ENCODE data around the gene MOB2.

MOB2 gene, protein sequence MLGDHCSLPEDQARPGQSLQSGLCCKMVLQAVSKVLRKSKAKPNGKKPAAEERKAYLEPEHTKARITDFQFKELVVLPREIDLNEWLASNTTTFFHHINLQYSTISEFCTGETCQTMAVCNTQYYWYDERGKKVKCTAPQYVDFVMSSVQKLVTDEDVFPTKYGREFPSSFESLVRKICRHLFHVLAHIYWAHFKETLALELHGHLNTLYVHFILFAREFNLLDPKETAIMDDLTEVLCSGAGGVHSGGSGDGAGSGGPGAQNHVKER

DNA sequence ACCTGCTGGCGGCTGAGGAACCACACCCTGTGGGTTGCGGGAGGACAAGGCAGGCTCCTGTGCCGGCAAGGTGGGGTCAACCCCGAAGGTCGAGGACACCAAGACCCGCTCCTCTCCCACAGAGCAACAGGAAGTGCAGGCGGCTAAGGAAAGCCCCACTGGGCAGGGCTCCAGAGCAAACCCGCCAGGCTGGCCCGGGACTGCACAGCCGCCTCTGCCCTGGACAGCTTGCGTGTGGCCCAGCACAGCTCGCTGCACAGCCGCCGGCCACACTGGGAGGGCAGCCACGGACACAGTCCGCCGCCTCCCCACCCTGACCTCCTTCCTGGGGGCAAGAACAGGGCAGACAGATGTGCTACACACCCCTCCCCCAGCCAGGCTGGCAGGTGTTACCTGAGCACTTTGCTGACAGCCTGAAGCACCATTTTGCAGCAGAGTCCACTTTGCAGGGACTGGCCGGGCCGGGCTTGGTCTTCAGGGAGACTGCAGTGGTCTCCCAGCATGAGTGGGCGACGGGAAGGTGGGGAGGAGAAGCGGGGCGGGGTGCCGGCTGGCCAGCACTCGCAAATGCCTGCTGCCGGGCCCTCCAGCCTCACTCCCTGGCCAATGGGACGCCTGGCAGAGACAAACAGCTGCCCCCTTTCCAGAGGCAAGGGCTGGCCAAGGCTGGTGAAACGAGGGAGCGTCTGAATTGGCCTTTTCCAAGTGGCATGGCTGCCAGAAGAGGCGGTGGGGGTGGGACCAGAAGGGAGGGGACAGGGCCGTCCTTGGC lies at the start of gene MOB2:
TSS of gene MOB2 (minus strand) at position 726 of the 772 bp plus-strand sequence. CDS start at position 503, 223 bp downstream.
- DNase-seq (ENCODE audit: low read depth in 2 of 2) = no peak

DNA sequence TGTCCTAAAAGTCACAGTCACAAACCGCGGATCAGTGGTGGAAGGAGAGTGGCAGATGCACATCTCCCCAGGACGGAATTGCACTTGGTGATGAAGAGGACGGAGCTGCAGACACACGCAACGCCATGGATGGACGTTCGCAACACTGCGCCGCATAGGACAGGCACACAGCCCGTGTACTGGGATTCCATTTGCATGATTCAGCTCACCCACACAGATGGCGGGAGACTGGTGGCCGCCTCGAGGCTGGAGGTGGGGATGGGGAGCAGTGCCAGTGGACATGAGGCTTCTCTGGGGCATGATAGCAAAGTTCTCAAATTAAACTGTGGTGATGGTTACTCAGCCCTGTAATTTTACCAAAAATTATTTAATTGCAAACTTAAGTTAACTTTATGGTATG lies 48.1 kb upstream of the MOB2 start:
- DNase-seq (ENCODE audit: low read depth in 2 of 2) = no peak

DNA sequence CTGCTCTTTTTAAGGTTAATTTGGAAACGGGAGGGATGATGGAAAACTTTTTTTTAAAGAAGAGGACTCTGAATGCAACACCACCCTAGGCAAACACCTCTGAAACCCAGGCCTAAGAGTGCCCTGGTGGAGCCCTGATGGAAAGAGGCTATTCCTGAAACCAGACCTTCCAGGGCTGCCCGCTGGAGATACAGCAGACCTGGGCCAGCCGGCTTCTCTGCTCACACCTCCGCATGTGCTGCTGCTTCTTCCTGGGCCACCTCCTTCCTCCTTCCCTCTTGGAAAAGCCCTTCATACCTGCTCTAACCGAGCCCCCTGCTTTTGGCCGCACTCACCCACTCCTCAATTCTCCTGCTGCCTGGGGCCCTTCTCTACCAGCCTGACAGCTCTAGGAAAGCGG lies 47.6 kb upstream of the MOB2 start:
- no peak for DNase-seq (ENCODE audit: low read depth in 2 of 2)

DNA sequence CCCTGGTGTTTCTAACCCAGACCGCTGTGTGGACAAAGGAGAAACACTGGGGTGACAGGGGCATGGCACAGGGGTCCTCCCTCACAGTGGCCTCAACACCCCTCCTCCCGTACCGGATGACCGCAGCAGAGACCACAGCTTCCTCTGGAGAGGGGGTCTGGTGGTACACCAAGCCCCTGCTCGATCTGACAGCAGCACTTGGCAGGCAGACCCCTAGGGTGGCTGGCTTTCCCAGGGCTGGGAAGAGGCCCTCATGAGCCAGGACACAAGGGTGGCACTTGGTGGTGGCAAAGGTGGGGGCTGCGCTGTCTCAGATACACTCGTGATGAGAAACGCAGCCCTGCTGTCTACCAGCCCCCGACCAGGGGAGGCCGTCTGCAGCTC lies 46.8 kb upstream of the MOB2 start:
- DNase-seq (ENCODE audit: low read depth in 2 of 2) = no peak

DNA sequence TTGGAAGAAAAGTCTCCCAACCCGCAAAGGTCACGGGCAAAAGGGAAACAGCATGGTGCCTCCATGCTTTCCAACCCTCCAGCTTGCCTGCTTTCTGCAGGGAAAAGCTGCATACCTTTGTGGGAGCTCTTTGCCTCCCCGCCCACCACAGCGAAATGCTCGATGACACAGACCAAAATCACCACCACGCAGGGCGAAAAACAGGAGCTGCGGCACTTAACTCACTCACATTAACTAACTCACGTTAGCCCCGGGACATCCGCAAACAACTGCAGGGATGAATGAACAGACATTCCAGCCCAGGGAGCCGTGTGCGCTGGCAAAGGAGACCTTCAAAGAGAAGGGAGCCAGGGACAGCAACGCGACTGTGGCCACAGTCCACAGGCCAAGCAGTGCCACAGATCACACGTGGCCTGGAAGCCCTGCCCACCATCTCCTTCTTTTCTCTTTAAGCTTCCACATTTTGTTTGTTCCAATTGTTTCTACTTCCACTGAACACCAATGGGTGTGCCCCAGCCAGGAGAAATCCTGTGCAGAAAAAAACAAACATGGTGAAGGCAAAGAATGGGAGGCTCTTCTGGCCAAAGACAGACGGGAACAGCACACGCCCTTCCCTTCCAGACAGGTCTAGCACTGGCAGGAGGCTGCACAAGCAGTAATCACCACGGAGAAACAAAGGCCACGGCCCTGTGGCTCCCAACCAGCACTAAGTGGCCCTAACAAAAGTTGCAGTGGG lies 46.2 kb upstream of the MOB2 start:
- DNase-seq (ENCODE audit: low read depth in 2 of 2) = no peak

DNA sequence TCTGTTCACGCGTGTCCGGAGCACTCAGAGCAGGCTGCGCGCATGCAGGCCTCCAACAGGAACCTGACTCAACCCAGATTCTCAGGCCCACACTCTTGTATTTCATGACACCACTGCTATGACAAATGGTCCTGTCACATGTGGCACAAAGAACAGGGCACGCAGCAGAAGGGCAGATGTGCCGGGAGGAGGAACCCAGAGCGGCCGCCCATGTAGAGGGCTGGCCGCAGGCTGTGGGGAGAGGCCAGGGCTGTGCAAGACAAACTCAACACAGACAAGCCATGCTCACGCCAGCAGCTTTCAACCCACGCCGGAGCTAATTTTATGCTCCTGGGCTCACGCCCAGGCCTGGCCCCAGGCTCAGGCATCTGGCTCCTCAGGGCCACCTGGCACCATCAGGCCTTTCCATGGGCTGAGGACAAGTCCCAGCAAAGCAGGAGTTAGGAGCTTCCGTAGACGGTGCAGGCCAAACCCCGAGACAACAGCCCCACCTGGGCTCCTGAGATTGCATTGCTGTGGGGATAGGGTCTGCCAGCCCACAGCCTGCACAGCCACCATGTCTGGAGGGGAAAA lies 45.5 kb upstream of the MOB2 start:
- DNase-seq (ENCODE audit: low read depth in 2 of 2) = no peak

DNA sequence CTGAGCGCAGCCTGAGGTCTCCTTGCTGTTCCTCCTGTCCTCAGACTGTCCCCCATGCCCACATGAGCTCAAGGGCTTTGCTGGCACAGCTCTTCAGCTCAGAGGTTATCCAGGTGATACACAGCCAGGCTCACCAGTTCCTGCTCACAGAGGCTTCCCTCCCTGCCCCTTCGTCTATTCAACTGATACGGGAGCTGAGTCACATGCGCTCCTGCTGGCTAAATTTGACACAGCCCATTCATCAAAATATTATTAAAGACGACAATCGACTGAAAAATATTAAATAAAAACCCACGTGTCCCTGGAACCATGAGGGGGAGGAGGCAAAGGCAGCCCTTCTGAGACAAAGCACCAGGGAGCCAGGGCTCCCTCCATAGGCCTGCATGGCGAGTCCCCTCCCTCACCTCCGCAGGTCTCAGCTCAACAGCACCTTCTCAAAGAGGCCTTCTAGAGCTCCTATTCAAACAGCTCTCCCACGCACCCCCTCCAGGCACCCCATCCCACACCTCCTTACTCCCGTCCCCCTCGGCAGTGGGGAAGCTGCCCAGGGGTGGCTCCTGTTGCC lies 45.0 kb upstream of the MOB2 start:
- DNase-seq (ENCODE audit: low read depth in 2 of 2) = no peak

DNA sequence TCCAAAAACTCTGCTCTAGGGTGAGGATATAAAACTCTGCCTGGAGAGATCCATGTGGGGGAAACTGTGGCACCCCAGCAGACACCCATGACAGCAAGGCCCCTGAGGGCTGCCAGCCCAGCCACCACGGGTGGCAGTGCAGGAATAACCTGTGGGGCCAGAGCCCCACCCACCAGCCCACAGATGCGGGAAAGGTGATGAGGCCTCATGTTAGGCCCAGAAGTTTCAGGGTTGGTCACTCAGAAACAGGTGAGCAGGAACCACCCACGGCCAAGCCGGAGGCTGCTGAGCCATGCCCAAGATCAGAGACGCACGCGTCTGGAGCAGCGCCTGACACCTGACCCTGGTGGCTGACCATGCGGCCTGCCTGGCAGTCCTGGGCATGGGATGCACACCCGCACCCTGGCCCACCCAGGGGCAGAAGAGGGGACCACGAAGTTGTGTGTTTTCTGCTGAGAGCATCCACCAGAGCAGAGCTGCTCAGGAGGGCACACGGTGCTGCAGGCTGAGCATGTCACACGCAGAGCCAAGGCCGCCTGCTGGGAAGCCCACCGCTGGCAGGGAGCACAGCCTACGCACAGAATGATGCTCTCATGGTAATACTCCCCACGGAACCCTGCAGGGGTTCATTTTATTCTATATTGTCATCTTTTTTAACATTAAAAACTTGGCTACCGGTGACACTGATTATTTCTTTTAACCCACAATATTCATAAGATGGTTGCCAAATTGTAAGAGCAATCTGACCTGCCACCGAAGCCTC lies 44.3 kb upstream of the MOB2 start:
- no peak for DNase-seq (ENCODE audit: low read depth in 2 of 2)

DNA sequence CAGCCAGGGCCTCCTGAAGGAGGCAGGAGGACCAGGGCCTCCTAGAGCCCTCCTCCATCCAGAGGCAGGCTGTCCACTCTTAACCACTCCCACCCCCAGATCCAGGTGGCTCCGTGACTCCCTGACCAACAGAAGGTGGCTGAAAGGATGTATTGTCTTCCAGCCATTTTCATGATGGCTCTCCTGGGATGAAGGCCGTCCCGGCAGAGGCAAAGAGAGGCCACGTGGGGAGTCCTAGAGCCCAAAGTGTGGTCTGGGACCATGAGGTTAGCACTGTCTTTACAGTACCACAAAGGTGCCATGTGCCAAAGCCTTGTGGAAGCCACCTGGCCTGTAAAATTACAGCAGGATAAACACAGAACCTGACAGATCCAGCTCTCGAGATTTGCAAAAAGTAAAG lies 43.2 kb upstream of the MOB2 start:
- DNase-seq (ENCODE audit: low read depth in 2 of 2) = no peak

DNA sequence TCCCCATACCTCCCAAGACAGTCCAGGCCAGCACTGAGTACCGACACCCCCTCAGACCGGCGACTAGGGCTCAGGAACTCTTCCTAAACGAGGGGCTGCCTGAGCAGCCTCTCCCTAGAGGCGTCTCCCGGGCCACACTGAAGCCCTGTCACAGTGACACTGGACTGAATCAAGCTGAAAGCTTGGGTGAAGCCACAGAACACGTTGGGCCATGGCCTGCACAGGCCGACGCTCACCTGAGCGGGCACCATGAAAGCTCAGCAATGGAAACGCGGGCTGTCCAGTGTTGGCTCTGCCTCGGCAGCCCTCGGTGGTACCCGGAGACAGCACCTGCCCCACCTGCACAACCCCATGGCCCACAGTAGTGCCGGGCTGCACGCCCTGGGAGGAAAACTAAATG lies 42.7 kb upstream of the MOB2 start:
- DNase-seq (ENCODE audit: low read depth in 2 of 2) = no peak

DNA sequence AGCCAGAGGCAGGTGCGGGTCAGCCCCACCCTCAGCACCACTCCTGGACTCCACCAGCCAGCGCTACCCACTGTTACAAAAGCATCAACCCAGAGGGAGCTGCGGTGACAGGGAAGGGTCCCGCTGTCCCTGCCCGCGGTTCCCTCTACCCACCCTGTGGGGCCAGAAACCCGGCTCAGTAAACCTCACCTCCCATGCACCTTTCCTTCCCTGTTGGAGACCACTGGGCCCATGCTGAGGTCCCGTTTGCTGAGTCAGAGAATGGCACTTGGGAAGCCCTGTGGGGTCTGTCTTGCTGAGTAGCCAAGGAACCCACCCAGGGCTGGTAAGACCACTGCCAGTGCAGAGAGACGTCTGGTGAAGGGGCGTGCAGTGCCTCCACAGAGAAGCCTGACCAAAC lies 42.1 kb upstream of the MOB2 start:
- DNase-seq (ENCODE audit: low read depth in 2 of 2) = no peak

DNA sequence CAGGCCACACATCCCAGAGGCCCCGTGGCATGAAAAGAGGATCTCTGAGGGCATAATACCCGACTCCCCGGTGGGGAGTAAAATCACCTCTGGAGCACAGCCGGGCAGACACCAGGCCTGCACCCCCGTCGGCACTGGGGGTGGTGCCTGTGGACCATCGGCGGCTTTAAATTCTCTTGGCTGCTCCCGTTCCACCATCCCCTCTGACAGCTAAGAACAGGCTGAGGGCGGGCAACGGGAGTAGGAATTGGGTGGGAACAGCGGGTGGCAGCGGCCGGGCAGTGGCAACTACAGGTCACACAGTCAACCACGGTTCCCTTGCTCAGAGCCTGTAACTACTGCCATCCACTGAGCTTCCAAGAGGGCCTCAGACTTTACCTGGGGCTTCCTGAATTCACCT lies 40.2 kb upstream of the MOB2 start:
- DNase-seq (ENCODE audit: low read depth in 2 of 2) = no peak

DNA sequence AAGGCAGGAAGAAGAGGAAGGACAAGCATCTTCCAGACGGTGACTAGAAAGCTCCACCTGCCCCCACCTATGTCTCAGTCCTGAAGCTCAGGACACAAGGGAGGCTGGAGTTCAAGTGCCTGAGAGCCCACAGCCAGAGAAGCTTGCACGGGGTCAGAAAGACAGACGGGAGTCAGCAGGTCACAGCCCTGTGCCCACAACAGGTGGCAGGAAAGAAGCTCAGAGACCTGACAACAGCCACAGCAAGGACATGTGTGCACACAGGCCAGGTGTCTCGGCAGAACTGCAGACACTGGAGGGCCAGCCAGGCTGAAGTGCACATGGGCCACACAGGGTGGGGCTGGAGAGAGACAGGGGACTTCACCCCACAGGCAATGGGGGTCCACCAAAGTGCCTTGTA lies 37.2 kb upstream of the MOB2 start:
- DNase-seq (ENCODE audit: low read depth in 2 of 2) = no peak

DNA sequence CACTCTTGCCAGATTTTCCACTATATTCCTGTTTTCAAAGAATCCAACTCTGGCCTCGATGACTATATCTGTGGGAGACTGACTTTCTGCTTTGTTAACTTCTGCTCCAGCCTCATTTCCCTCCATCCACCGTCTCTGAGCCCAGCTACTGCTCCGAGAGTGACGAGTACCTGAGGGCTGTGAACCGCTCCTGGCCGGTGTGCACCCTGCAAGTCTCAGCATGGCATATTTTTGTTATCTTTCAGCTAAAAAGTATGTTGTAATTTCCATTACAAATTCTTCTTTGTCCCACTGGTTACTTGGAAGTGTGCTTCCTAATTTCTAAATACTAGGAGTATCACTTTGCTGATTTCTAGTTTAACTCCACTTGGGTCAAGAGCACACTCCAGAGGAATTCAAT lies 36.5 kb upstream of the MOB2 start:
- DNase-seq (ENCODE audit: low read depth in 2 of 2) = no peak

DNA sequence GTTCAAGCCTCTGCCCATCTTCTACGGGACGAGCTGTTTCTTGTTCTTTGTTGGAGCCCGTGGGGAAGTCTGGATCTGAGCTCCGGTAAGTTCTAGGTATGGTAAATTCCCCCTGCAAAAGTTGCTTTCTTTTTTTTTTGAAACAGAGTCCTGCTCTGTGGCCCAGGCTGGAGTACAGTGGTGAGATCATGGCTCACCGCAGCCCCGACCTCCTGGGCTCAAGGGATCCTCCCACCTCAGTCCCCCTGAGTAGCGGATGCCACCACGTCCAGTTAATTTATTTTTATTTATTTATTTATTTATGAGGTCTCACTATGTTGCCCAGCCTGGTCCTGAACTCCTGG lies 35.5 kb upstream of the MOB2 start:
- DNase-seq (ENCODE audit: low read depth in 2 of 2) = no peak

DNA sequence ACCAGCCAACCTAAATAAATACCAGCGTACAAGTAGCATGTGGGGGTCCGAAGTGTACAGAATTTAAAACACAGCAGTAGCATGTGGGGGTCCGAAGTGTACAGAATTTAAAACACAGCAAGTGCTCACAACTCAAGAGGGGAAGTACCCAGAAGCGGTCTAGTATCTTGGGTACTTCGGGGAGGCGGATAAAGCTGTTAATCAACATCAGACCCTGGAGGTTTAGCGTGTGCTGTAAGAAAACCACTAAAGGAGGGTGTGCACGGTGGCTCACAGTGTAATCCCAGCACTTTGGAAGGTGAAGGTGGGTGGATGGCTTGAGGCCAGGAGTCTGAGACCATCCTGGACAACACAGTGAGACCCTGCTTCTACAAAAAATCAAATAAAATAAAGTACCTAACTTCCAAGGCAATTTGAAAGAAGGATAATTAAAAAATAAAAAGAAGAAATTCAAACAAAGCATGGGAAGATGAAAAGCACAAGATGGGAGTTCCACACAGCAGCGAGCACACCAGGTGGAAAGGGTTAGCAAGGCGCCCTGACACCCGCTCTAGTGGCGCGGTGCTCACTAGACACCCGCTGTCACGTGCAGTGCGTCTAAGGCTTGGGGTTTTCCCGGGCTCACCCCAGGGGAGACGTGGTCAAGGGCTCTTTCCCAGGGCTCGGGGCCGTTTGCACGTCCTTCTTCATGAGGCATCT lies 35.0 kb upstream of the MOB2 start:
- DNase-seq (ENCODE audit: low read depth in 2 of 2) = no peak

DNA sequence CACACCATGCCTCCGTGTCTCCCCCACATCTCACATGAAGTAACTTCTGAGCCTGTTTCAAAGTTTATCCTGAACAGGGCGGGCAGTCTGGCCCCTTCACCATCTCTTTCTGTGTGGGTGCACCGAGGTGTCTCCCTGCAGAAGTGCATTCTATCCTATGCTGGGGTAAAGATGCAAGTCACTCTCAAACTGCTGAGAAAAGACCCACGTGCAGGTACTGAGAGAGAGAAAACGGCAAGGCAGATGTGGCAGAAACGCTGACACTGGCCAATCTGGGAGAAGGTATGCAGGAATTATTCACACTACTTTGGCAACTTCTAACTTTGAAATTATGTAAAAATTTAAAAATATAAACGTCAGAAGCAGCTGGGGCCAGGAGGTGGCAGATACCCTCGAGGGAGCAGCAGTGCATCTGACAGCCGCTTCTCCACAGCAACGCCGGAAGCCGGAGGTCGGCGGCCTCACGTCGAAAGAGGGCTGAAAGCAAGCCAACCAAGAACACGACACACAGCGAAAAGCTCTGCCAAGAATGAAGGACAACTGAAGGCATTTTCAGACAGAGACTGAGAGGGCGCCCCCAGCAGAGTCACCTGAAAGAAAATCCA lies 34.2 kb upstream of the MOB2 start:
- DNase-seq (ENCODE audit: low read depth in 2 of 2) = no peak

DNA sequence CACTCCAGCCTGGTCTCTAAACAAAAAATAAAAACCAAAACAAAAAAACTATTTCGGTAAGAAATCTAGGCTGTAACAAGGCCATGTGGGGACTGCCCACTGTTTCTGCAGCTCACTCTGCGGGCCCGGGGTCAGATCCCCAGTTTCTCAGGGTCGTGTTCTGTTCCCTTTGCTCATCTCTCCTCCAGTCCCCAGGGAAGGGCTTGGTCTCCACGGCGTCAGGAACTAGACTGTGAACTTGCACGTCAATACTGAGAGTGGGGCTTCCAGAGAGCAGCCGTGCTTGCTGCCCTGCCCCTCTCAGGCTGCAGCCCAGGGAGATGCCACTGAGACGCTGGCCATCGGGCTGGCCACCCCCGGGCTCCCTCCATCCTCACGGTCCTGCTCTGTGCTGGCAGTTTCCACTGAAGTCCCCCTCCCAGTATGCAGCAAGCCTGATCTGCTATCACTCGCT lies 33.7 kb upstream of the MOB2 start:
- DNase-seq (ENCODE audit: low read depth in 2 of 2) = no peak

DNA sequence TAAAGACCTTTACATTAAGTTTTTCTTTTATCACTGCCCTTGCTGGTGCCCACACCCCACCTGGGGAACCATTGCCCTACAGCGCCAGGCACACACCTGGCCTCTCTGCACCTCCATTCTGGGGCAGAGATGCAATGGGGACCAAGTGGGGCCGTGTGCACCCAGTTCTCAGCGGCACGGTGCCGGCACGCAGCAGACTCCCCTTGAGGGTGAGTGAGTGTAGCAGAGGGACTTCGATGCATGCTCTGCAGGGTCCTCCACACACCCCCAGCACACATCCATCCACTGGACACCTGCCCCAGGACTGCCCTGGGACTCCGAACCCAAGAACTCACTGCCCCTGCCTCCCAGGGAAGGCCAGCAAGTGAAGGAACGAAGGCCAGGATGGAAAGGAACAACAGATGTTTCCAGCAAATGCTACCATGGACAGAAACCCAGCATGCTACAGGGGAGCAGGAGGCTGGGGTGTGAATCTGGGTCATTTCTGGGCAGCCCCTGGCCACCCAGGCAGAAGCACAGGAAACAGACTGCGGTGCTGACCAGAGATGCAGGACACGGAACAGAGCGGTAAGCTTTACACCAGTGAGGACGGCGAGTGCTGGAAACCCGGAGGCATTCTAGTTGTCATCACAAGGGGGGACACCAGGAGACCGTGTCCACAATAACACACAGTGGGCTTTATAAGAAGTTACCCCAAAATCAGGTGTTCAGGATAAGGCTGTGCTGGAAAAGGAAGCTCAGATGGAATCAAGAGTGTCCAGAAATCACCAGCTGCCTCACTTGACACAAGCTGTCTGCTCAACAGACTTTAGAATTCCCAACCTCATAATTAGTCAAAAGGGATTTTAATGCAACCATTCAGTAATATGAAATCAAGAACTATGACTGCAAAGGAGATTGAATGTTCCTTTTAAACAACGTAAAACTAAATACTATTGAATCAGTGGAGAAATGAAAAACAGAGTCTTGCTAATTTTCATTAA lies 32.7 kb upstream of the MOB2 start:
- no peak for DNase-seq (ENCODE audit: low read depth in 2 of 2)

Data from stimulated activated CD8-positive, alpha-beta memory T cell treated with anti-CD3 and anti-CD28 coated beads, Interleukin-15, amount 100 ng/mL, for 48 hours (primary cell).